ENCODE results near the gene MTHFD1. TPM values are rescaled to one million over a fixed set of nuclear protein-coding genes. Genes with fewer than 3 reads are reported as not detected.

Gene MTHFD1
- total RNA-seq, 1 experiment from 2014 or later = 153 TPM

GRCh38 chr14:64421166-64421565 is 33.0 kb downstream of the MTHFD1 start (continued):
- TF ChIP-seq CTCF (IDR thresholded peaks at IDR 0.05 in 2 of 3, conservative IDR thresholded peaks at IDR 0.05 in 1 of 3; ENCODE audit: borderline replicate concordance in 1 of 3, insufficient read depth in 1 of 3, low read depth in 2 of 3, low read length in 2 of 3) (no peak), EZH2phosphoT487 (IDR thresholded peaks at IDR 0.05; ENCODE audit: borderline replicate concordance) (no peak), TCF7L2 (IDR thresholded peaks at IDR 0.05; ENCODE audit: borderline replicate concordance, extremely low read depth, insufficient read depth, insufficient read length) (no peak), ELF1 (IDR thresholded peaks at IDR 0.05; ENCODE audit: borderline replicate concordance, low read depth) (no peak), MAX (IDR thresholded peaks at IDR 0.05) (no peak), RAD21 (IDR thresholded peaks at IDR 0.05; ENCODE audit: low read depth) (no peak)
- TF ChIP-seq, protein P1, sequence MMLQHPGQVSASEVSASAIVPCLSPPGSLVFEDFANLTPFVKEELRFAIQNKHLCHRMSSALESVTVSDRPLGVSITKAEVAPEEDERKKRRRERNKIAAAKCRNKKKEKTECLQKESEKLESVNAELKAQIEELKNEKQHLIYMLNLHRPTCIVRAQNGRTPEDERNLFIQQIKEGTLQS (IDR thresholded peaks at IDR 0.05) = no peak

DNA sequence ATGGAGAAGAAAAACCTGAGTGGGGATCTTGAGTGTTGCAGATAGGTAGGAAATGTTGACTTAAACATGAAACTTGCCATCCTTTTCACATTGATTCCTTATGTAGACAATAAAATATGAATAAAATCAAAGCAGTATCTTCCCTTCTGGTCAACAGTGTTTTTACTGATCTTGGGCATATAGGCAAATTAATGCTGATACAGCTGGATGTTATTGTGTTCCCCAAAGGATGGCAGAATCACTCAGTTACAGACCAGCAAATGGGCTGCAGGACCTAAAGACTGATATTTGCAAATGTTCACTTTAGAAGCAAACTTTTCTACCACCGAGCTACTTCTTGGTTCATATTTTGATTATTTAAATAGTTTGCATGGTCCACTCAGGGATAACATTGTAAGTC is 33.9 kb downstream of the MTHFD1 start:
- H3K27ac ChIP-seq (ENCODE audit: low read depth, low read length) = no peak overlapping the region
- no peaks in the 10 kb centered on the region for H3K9me2 ChIP-seq (ENCODE audit: insufficient read depth)
- ChIA-PET CTCF (interaction anchor here (0.7 to 1.7 kb wide), 2 partner anchors 8 to 78 kb away, joined by 3 to 21 read pairs; no protein-coding TSS in a partner anchor), POLR2A (interaction anchor here (0.6 kb wide), 1 partner anchor 34 kb away, joined by 5 read pairs; the partner anchor contains the start of gene MTHFD1), RAD21 (ENCODE audit: low non-redundant PET in 1 of 2, low total read pairs in 2 of 2, uncharacterized antibody in 2 of 2, unreplicated experiment in 2 of 2) (no interaction called here)
- TF ChIP-seq TCF7L2 (IDR thresholded peaks at IDR 0.05; ENCODE audit: borderline replicate concordance, extremely low read depth, insufficient read depth, insufficient read length) (no peak), SIN3A (IDR thresholded peaks at IDR 0.05; ENCODE audit: low read depth) (no peak), MAX (IDR thresholded peaks at IDR 0.05) (no peak), EZH2phosphoT487 (IDR thresholded peaks at IDR 0.05; ENCODE audit: borderline replicate concordance) (no peak), EGR1 (IDR thresholded peaks at IDR 0.05; ENCODE audit: low read depth) (no peak)
- no peaks in the 10 kb centered on the region for H3K79me2 ChIP-seq (ENCODE audit: insufficient read depth, low read length)
- no peak overlapping the region for H2AFZ ChIP-seq (ENCODE audit: low read depth, low read length, poor library complexity, severe bottlenecking)
- no peak overlapping the region for H3K4me2 ChIP-seq (ENCODE audit: low read length)
- H3K9ac ChIP-seq (ENCODE audit: low read length) = no peak overlapping the region
- no TSS peak for BruUV-seq (replicated peaks)
- ATAC-seq (no peak), DNase-seq (ENCODE audit: low read depth, low spot score) (no peak)
- H3K9me3 ChIP-seq (ENCODE audit: control insufficient read depth in 1 of 2, insufficient read depth in 1 of 2, low read depth in 1 of 2, low read length in 2 of 2) = no peaks in the 10 kb centered on the region
- no peaks in the 10 kb centered on the region for H3K27me3 ChIP-seq (ENCODE audit: insufficient read depth, low read length)
- H3K4me3 ChIP-seq (replicated peaks in 1 of 2; ENCODE audit: low read depth in 1 of 2, low read length in 2 of 2) = no peak overlapping the region
- H3K4me1 ChIP-seq (ENCODE audit: control insufficient read depth in 1 of 2, insufficient read depth in 2 of 2, low read length in 2 of 2) = peaks cover 8 to 13% of the 10 kb centered on the region in 2 experiments
- H4K20me1 ChIP-seq (ENCODE audit: insufficient read depth) = no peaks in the 10 kb centered on the region
- intact Hi-C loops (cut with micrococcal nuclease) = no loop called here
- H3K36me3 ChIP-seq (ENCODE audit: control insufficient read depth in 1 of 2, insufficient read depth in 2 of 2, low read length in 2 of 2) = peaks cover 14 to 52% of the 10 kb centered on the region in 2 experiments; a peak in 3 of 4 replicates
